ENCODE data around the gene ZFP57. TPM values are rescaled to one million over a fixed set of nuclear protein-coding genes. Genes with fewer than 3 reads are reported as not detected.

Gene ZFP57
- total RNA-seq, 1 experiment from 2014 or later = not detected

DNA sequence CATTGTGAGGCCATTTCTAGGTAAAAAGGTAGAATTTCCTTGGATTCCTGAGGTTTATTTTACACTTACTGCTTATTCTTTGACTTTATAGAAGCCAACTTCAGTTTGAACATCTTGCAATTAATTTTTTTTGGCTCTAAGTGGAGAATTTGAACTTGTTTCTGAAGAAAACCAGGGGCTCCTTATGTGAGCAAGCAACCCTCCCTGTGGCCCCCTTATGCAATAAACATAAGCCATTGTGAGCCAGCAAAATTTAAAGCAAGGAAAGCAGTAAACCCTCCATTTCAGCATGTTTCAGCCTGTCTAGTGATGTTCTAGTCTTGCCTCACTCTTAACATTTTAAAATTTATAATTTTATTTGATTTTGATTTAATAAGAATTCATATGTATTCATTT, 47.9 kb upstream of the ZFP57 start:
- Histone ChIP-seq H3K9me3 (ENCODE audit: low read depth, low read length, poor library complexity, severe bottlenecking) (no peaks in the 10 kb centered on the region), H3K36me3 (ENCODE audit: insufficient read depth, low read length, poor library complexity, severe bottlenecking) (no peaks in the 10 kb centered on the region), H3K4me1 (ENCODE audit: insufficient read depth, low read length, poor library complexity, severe bottlenecking) (no peaks in the 10 kb centered on the region), H3K27me3 (replicated peaks; ENCODE audit: insufficient read depth, low read depth, low read length, poor library complexity) (peaks cover 20% of the 10 kb centered on the region), H3K27ac (ENCODE audit: low read depth, low read length, poor library complexity, severe bottlenecking) (no peak overlapping the region), H3K4me3 (ENCODE audit: low read depth, low read length, poor library complexity, severe bottlenecking) (no peak overlapping the region)
- no TSS peak for BruUV-seq (replicated peaks)
- ChIA-PET POLR2A (ENCODE audit: low non-redundant PET) (no interaction called here), CTCF (no interaction called here)
- no peak for DNase-seq (ENCODE audit: low spot score)
- intact Hi-C loops (cut with micrococcal nuclease; ENCODE audit: unreplicated experiment) = no loop called here
- TF ChIP-seq EZH2 (IDR thresholded peaks at IDR 0.05; ENCODE audit: borderline replicate concordance, low read depth, low read length, poor library complexity, severe bottlenecking) (no peak), CTCF (conservative IDR thresholded peaks at IDR 0.05; ENCODE audit: low read depth, low read length) (no peak)

DNA sequence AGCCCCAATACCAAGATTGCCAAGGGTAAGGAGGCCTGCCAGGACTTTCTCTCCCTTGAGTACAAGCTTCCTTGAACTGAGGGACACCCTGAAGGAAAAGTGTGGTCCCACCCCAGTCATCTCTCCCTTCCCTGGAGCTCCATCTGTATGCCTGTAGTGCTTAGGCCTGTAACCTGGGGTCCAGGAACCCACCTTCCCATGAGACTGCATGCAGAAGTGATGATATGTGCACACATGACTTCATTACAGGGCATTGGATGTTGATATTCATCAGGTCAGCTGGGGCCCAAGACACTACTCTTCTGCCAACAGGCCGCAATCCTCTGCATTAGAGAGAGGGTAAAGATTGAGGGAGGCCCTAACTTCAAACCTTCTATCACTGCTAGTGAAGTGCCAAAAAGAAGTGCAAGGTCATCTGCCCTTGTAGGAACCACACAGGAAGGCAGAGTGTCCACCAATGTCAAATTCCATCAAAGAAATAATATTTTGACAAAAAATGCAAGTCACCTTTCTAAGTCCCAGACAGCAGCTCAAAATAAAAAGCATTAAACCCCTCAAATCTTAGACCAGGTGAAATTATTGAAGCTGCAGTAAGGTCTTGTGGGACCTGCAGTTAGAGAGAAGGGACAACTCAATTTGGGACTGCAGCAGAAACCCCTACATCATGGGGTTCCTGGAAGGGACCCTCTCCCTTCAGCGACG, 47.4 kb upstream of the ZFP57 start:
- Histone ChIP-seq H3K27ac (ENCODE audit: low read depth, low read length, poor library complexity, severe bottlenecking) (no peak overlapping the region), H3K27me3 (replicated peaks; ENCODE audit: insufficient read depth, low read depth, low read length, poor library complexity) (peaks cover 18% of the 10 kb centered on the region), H3K4me3 (ENCODE audit: low read depth, low read length, poor library complexity, severe bottlenecking) (no peak overlapping the region), H3K4me1 (ENCODE audit: insufficient read depth, low read length, poor library complexity, severe bottlenecking) (peaks cover 4% of the 10 kb centered on the region), H3K9me3 (ENCODE audit: low read depth, low read length, poor library complexity, severe bottlenecking) (no peaks in the 10 kb centered on the region), H3K36me3 (ENCODE audit: insufficient read depth, low read length, poor library complexity, severe bottlenecking) (no peaks in the 10 kb centered on the region)
- ChIA-PET POLR2A (ENCODE audit: low non-redundant PET) (no interaction called here), CTCF (interaction anchor here (0.6 kb wide), 1 partner anchor 34 kb away, joined by 6 read pairs; no protein-coding TSS in a partner anchor)
- intact Hi-C loops (cut with micrococcal nuclease; ENCODE audit: unreplicated experiment) = no loop called here
- TF ChIP-seq EZH2 (IDR thresholded peaks at IDR 0.05; ENCODE audit: borderline replicate concordance, low read depth, low read length, poor library complexity, severe bottlenecking) = no peak
- no peak for TF ChIP-seq CTCF (conservative IDR thresholded peaks at IDR 0.05; ENCODE audit: low read depth, low read length)
- BruUV-seq (replicated peaks) = no TSS peak
- no peak for DNase-seq (ENCODE audit: low spot score)

GRCh38 chr6:29727637-29728036, 46.7 kb upstream of the ZFP57 start:
- Histone ChIP-seq H3K9me3 (ENCODE audit: low read depth, low read length, poor library complexity, severe bottlenecking) (no peaks in the 10 kb centered on the region), H3K4me3 (ENCODE audit: low read depth, low read length, poor library complexity, severe bottlenecking) (no peak overlapping the region), H3K36me3 (ENCODE audit: insufficient read depth, low read length, poor library complexity, severe bottlenecking) (no peaks in the 10 kb centered on the region), H3K4me1 (ENCODE audit: insufficient read depth, low read length, poor library complexity, severe bottlenecking) (peaks cover 5% of the 10 kb centered on the region), H3K27me3 (replicated peaks; ENCODE audit: insufficient read depth, low read depth, low read length, poor library complexity) (peaks cover 20% of the 10 kb centered on the region), H3K27ac (ENCODE audit: low read depth, low read length, poor library complexity, severe bottlenecking) (no peak overlapping the region)
- ChIA-PET CTCF (interaction anchor here (0.6 kb wide), 1 partner anchor 10 kb away, joined by 3 read pairs; no protein-coding TSS in a partner anchor), POLR2A (ENCODE audit: low non-redundant PET) (no interaction called here)
- DNase-seq (ENCODE audit: low spot score) = no peak
- intact Hi-C loops (cut with micrococcal nuclease; ENCODE audit: unreplicated experiment) = no loop called here
- BruUV-seq (replicated peaks) = no TSS peak
- no peak for TF ChIP-seq EZH2 (IDR thresholded peaks at IDR 0.05; ENCODE audit: borderline replicate concordance, low read depth, low read length, poor library complexity, severe bottlenecking)
- TF ChIP-seq CTCF (conservative IDR thresholded peaks at IDR 0.05; ENCODE audit: low read depth, low read length) = no peak

Measured in A673 (cell line).